Prostate gland (tissue), 2 donors: ENCODE data around the gene CHRNE. TPM values are rescaled to one million over a fixed set of nuclear protein-coding genes. Genes with fewer than 3 reads are reported as not detected.
A peak's percentile ranks its signal among the peaks of the same experiment; 100 is the strongest.

Experiments
- DNase-seq: peaks from one replicate; pipeline ENCODE4 v3.0.0-alpha.2; 2019; ENCODE audit warnings: low spot score
- H3K27ac ChIP-seq, 2 donors: fragments of 200-600 bp; sonication (generic); 2 replicates each; pipeline ENCODE4 v1.5.1; 2017 to 2019
- H3K27me3 ChIP-seq: fragments of 200-600 bp; sonication (generic); replicated peaks from 2 replicates; pipeline ENCODE4 v1.5.1; 2019; ENCODE audit not compliant: insufficient read depth
- H3K36me3 ChIP-seq, 2 donors: fragments of 200-600 bp; sonication (generic); 1 replicate in 1 of 2; 2 replicates in 1 of 2; pipeline versions ENCODE4 v1.5.1 to v1.8.1; 2017 to 2019
- H3K4me1 ChIP-seq: fragments of 200-600 bp; sonication (generic); replicated peaks from 2 replicates; pipeline ENCODE4 v1.5.1; 2019
- H3K4me3 ChIP-seq, 2 donors: fragments of 200-600 bp; sonication (generic); 2 replicates each; pipeline ENCODE4 v1.5.1; 2017 to 2019
- H3K9me3 ChIP-seq: fragments of 200-600 bp; sonication (generic); 2 replicates; pipeline ENCODE4 v1.5.1; 2017
- POLR2A ChIP-seq: fragments of 450-650 bp; IDR thresholded peaks from one replicate; pipeline ENCODE4 v1.6.1; 2016; ENCODE audit warnings: antibody characterized with exemption, mild to moderate bottlenecking
- POLR2AphosphoS5 ChIP-seq: sonication (generic); formaldehyde crosslinking; IDR thresholded peaks from one replicate; pipeline ENCODE4 v1.6.1; 2017; ENCODE audit warnings: antibody characterized with exemption
- WGBS: methylation state at CpG from one replicate; pipeline ENCODE4 v1.1.5; 2018; 5-methylcytosine and 5-hydroxymethylcytosine counted together
- intact Hi-C: fragments of 100-400 bp; cut with DNase I; formaldehyde crosslinking; loops from one replicate; pipeline ENCODE4 v1.14.2; 2022
- total RNA-seq, 2 donors: library from RNA; depleted of rRNA; stranded (reverse); fragments of >200 nt; gene quantifications; one replicate each; pipeline ENCODE4 v1.1.0, GENCODE V29; 2016
- TF ChIP-seq, protein P1 (sequence below), 4 experiments: fragments of 200-600 bp in 2 of 4; fragments of 450-650 bp in 2 of 4; sonication (generic) in 2 of 4; IDR thresholded peaks; 1 replicate in 3 of 4; 2 replicates in 1 of 4; pipeline ENCODE4 v1.5.1; 2016 to 2019; ENCODE audit warnings: antibody characterized with exemption in 4 of 4, mild to moderate bottlenecking in 2 of 4, moderate library complexity in 2 of 4

CHRNE gene
- total RNA-seq, 2 donors from 2014 or later = 0.64 to 1.0 TPM

DNA sequence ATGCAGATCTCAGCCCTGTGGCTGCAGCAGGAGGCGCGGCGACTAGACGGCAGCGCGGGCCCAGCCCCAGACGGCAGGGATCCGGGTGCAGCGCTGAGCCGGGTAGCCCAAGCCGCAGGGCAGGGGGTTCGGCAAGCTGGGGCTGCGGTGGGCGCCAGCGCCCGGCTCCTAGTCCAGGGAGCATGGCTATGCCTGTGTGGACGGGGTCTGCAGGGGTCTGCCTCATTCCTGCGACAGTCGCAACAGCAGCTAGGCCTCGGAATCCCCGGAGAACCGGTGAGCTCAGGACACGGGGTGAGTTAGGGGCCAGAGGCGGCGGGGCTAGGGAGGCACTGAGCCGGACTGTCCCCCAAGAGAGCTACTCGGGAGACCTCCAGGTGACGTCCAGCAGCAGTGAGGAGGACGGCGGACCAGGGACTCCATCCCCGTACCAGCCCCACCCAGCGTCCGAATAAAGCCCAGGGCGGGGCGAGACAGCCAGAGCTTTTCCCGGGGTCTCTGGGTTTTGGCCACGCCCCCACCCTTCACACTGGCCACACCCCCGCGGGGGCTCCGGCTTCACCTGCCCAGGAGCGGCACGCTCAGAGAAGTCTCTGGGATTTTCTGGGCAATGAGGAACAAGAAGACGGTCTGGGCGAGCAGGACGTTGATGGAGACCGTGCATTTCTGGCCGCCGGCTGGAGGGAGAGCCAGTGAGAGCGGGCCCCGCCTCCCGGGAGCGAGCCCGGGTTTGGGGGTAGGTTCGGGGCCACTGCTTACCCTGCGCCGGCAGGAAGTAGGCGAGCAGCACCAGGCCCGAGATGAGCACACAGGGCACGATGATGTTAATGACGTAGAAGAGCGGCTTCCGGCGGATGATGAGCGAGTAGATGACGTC is 2.4 kb downstream of the CHRNE start:
- H3K4me3 ChIP-seq = peak overlapping the region; percentile 42 to 45
- intact Hi-C loops = no loop called here
- no peaks in the 10 kb centered on the region for H3K27me3 ChIP-seq
- H3K9me3 ChIP-seq = no peaks in the 10 kb centered on the region
- 61% methylated on average over 59 of the region's 65 CpGs for WGBS
- peaks cover 3% of the 10 kb centered on the region for H3K4me1 ChIP-seq
- no peak for DNase-seq
- peaks cover 0 to 3% of the 10 kb centered on the region in 2 donors for H3K36me3 ChIP-seq
- TF ChIP-seq POLR2AphosphoS5 (no peak), POLR2A (no peak)
- TF ChIP-seq, protein P1, sequence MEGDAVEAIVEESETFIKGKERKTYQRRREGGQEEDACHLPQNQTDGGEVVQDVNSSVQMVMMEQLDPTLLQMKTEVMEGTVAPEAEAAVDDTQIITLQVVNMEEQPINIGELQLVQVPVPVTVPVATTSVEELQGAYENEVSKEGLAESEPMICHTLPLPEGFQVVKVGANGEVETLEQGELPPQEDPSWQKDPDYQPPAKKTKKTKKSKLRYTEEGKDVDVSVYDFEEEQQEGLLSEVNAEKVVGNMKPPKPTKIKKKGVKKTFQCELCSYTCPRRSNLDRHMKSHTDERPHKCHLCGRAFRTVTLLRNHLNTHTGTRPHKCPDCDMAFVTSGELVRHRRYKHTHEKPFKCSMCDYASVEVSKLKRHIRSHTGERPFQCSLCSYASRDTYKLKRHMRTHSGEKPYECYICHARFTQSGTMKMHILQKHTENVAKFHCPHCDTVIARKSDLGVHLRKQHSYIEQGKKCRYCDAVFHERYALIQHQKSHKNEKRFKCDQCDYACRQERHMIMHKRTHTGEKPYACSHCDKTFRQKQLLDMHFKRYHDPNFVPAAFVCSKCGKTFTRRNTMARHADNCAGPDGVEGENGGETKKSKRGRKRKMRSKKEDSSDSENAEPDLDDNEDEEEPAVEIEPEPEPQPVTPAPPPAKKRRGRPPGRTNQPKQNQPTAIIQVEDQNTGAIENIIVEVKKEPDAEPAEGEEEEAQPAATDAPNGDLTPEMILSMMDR (IDR thresholded peaks at IDR 0.05) = no peak
- no peak overlapping the region for H3K27ac ChIP-seq

DNA sequence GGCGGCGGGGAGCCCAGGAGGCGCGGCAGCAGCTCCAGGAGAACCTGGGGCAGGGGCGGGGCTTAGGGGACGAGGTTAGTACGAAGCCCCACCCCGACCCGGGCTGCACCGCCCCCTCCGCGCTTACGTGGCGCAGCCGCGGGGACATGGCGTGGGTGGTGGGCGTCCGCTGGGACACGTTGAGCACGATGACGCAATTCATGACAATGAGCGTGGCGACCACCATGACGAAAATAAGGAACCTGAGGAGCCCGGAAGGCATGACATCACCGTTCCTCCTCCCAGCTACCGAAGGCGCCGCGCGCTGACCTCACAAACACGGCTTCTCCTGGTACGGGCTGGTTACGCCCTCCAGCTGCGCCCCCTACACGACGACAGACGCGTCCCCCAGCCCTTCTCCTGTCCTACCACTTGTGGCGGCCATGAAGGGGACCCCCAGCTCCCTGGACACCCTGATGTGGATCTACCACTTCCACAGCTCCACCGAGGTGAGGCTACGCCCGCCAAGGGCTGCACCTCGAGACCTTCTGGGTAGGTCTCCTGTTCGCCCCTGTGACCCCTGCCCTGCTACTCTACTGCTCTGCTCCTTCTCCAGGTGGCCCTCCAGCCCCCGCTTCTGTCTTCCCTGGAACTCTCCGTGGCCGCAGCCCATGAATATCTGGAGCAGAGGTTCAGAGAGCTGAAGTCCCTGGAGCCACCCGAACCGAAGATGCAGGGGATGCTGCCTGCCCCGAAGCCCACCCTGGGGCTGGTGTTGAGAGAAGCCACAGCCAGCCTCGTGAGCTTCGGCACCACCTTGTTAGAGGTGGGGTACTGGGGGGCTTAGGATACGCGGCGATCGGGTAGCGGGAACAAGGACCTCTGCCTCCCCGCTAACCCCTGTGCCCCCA is 3.3 kb downstream of the CHRNE start, which contains the start of gene C17orf107:
TSS of gene C17orf107 (plus strand) at position 196 of the 890 bp plus-strand sequence. CDS start at position 423, 227 bp downstream.
- peaks cover 0 to 9% of the 10 kb centered on the region in 2 donors for H3K36me3 ChIP-seq

GRCh38 chr17:4898927-4899326 is 4.0 kb downstream of the CHRNE start:
- Histone ChIP-seq H3K4me1 (peaks cover 3% of the 10 kb centered on the region), H3K4me3 (peak overlapping the region; percentile 42 to 45), H3K27ac (peak overlapping the region; percentile 48 to 56)

More for the DNA sequence above, 3.3 kb downstream of the CHRNE start, which contains the start of gene C17orf107:
- peak; percentile 55 for TF ChIP-seq POLR2A
- peak; percentile 53 for TF ChIP-seq POLR2AphosphoS5
- TF ChIP-seq, protein P1 (IDR thresholded peaks at IDR 0.05) = no peak
- Histone ChIP-seq H3K9me3 (no peaks in the 10 kb centered on the region), H3K4me1 (peaks cover 3% of the 10 kb centered on the region), H3K27me3 (no peaks in the 10 kb centered on the region), H3K4me3 (peak within 1 kb of the TSS; percentile 42 to 45), H3K27ac (peak within 1 kb of the TSS; percentile 48 to 56)
- 18% methylated on average over 47 of the region's 60 CpGs for WGBS
- intact Hi-C loops = no loop called here
- peak; percentile 88 for DNase-seq

GRCh38 chr17:4898351-4898750 is 4.5 kb downstream of the CHRNE start:
- intact Hi-C loops = no loop called here
- Histone ChIP-seq H3K27me3 (no peaks in the 10 kb centered on the region), H3K9me3 (no peaks in the 10 kb centered on the region), H3K4me1 (peaks cover 1% of the 10 kb centered on the region), H3K36me3 (peaks cover 9 to 15% of the 10 kb centered on the region in 2 donors), H3K27ac (no peak overlapping the region), H3K4me3 (no peak overlapping the region)
- 74% methylated on average over 8 of the region's 8 CpGs for WGBS
- no peak for DNase-seq
- TF ChIP-seq POLR2AphosphoS5 (no peak), POLR2A (no peak)
- TF ChIP-seq, protein P1 (IDR thresholded peaks at IDR 0.05) = no peak

More at GRCh38 chr17:4898927-4899326, 4.0 kb downstream of the CHRNE start:
- Histone ChIP-seq H3K36me3 (peaks cover 4 to 9% of the 10 kb centered on the region in 2 donors), H3K27me3 (no peaks in the 10 kb centered on the region), H3K9me3 (no peaks in the 10 kb centered on the region)
- TF ChIP-seq POLR2A (no peak), POLR2AphosphoS5 (no peak)
- TF ChIP-seq, protein P1 (IDR thresholded peaks at IDR 0.05) = no peak
- 16% methylated on average over 24 of the region's 34 CpGs for WGBS
- DNase-seq = no peak
- intact Hi-C loops = no loop called here
